HCT116 (cell line): ENCODE results near the gene GOLT1B. TPM values are rescaled to one million over a fixed set of nuclear protein-coding genes. Genes with fewer than 3 reads are reported as not detected.

Experiments used
- ATAC-seq: fragments of 200-7000 bp; cut with Tn5 transposase; 2 replicates; pipeline ENCODE4 v1.9.1; 2020; ENCODE audit warnings: mild to moderate bottlenecking, moderate library complexity
- BruUV-seq: library from RNA; stranded (reverse); fragments of 400-500 nt; replicated peaks from 2 replicates; lab custom pipeline; 2021; lab: Mats Ljungman, UMichigan
- CTCF ChIA-PET: fragments of 300-600 bp; sonication (Branson Sonifier 250); formaldehyde crosslinking; loops from one replicate; lab custom pipeline; 2021; ENCODE audit warnings: antibody characterized with exemption; lab: Charles Lee
- POLR2A ChIA-PET: fragments of 300-600, 350-600 bp; sonication (Branson Sonifier 250); formaldehyde crosslinking; loops from one replicate; lab custom pipeline; 2021; ENCODE audit warnings: antibody characterized with exemption; lab: Charles Lee
- RAD21 ChIA-PET, 2 experiments: fragments of 300-600 bp; sonication (Branson Sonifier 250); formaldehyde crosslinking; loops; one replicate each; lab custom pipeline; 2023; ENCODE audit warnings: low total read pairs in 2 of 2; ENCODE audit not compliant: uncharacterized antibody in 2 of 2, unreplicated experiment in 2 of 2, low non-redundant PET in 1 of 2; lab: Charles Lee
- DNase-seq: peaks from one replicate; pipeline ENCODE4 v3.0.0-alpha.2; 2010; ENCODE audit warnings: low read depth, low spot score
- H2AFZ ChIP-seq: fragments of 200-600 bp; shearing (Covaris generic), sonication (generic); 2 replicates; pipeline ENCODE4 v1.6.1; 2017; ENCODE audit warnings: low read depth, mixed run types, mixed read lengths, antibody characterized with exemption, low read length; ENCODE audit not compliant: poor library complexity, severe bottlenecking
- H3K27ac ChIP-seq: 2 replicates; pipeline ENCODE4 v1.5.1; 2012; ENCODE audit warnings: low read depth, low read length
- H3K27me3 ChIP-seq: fragments of 200-600 bp; sonication (generic); 2 replicates; pipeline ENCODE4 v1.6.1; 2016; ENCODE audit warnings: mixed run types, low read length, mixed read lengths; ENCODE audit not compliant: insufficient read depth
- H3K36me3 ChIP-seq, 2 experiments: fragments of 200-500 bp in 1 of 2; fragments of 200-600 bp in 1 of 2; sonication (Bioruptor generic) in 1 of 2; sonication (generic) in 1 of 2; 2 replicates each; pipeline versions ENCODE4 v1.5.1 to v1.6.1; 2014 to 2016; ENCODE audit warnings: low read length in 2 of 2, inconsistent platforms in 1 of 2, mixed read lengths in 1 of 2, mixed run types in 1 of 2; ENCODE audit not compliant: insufficient read depth in 2 of 2, control insufficient read depth in 1 of 2
- H3K4me1 ChIP-seq, 2 experiments: fragments of 200-600 bp in 1 of 2; sonication (generic) in 1 of 2; 2 replicates each; pipeline versions ENCODE4 v1.5.1 to v1.6.1; 2012 to 2017; ENCODE audit warnings: low read length in 2 of 2, inconsistent platforms in 1 of 2, mild to moderate bottlenecking in 1 of 2, mixed read lengths in 1 of 2, mixed run types in 1 of 2, moderate library complexity in 1 of 2; ENCODE audit not compliant: insufficient read depth in 2 of 2, control insufficient read depth in 1 of 2
- H3K4me2 ChIP-seq: fragments of 200-600 bp; sonication (generic); 2 replicates; pipeline ENCODE4 v1.6.1; 2017; ENCODE audit warnings: mixed run types, low read length, mixed read lengths
- H3K4me3 ChIP-seq, 2 experiments: fragments of 200-600 bp in 1 of 2; sonication (generic) in 1 of 2; replicated peaks in 1 of 2; 2 replicates each; pipeline ENCODE4 v1.5.1; 2011 to 2016; ENCODE audit warnings: low read length in 2 of 2, control low read depth in 1 of 2, low read depth in 1 of 2, mild to moderate bottlenecking in 1 of 2, mixed read lengths in 1 of 2, mixed run types in 1 of 2
- H3K79me2 ChIP-seq: fragments of 200-600 bp; sonication (generic); 2 replicates; pipeline ENCODE4 v1.6.1; 2017; ENCODE audit warnings: mild to moderate bottlenecking, mixed run types, low read length, moderate library complexity, mixed read lengths; ENCODE audit not compliant: insufficient read depth
- H3K9ac ChIP-seq: fragments of 200-600 bp; sonication (generic); 2 replicates; pipeline ENCODE4 v1.6.1; 2016; ENCODE audit warnings: low read length, mixed read lengths
- H3K9me2 ChIP-seq: fragments of 200-600 bp; sonication (generic), shearing (Covaris generic); 2 replicates; pipeline ENCODE4 v1.6.1; 2017; ENCODE audit warnings: mixed run types, mild to moderate bottlenecking, moderate library complexity; ENCODE audit not compliant: insufficient read depth
- H3K9me3 ChIP-seq, 2 experiments: fragments of 200-500 bp in 1 of 2; fragments of 200-600 bp in 1 of 2; sonication (Bioruptor generic) in 1 of 2; sonication (generic) in 1 of 2; 2 replicates each; pipeline ENCODE4 v1.6.1; 2014 to 2017; ENCODE audit warnings: low read length in 2 of 2, mixed read lengths in 2 of 2, inconsistent platforms in 1 of 2, low read depth in 1 of 2, mild to moderate bottlenecking in 1 of 2, mixed run types in 1 of 2, moderate library complexity in 1 of 2; ENCODE audit not compliant: control insufficient read depth in 1 of 2, insufficient read depth in 1 of 2
- H4K20me1 ChIP-seq: fragments of 200-600 bp; sonication (generic), shearing (Covaris generic); 2 replicates; pipeline ENCODE4 v1.6.1; 2017; ENCODE audit warnings: mixed run types, mild to moderate bottlenecking, moderate library complexity; ENCODE audit not compliant: insufficient read depth
- CEBPB ChIP-seq: IDR thresholded peaks from 2 replicates; pipeline ENCODE4 v1.6.1; 2012; ENCODE audit warnings: low read depth
- CTCF ChIP-seq, 3 experiments: fragments of 200-600 bp in 1 of 3; sonication (generic) in 1 of 3; IDR thresholded peaks in 2 of 3; conservative IDR thresholded peaks in 1 of 3; 2 replicates each; pipeline ENCODE4 v1.5.1; 2012 to 2017; ENCODE audit warnings: low read depth in 2 of 3, low read length in 2 of 3, antibody characterized with exemption in 1 of 3, borderline replicate concordance in 1 of 3, control low read depth in 1 of 3, mild to moderate bottlenecking in 1 of 3, mixed read lengths in 1 of 3, mixed run types in 1 of 3, moderate library complexity in 1 of 3; ENCODE audit not compliant: insufficient read depth in 1 of 3
- MAX ChIP-seq: IDR thresholded peaks from 2 replicates; pipeline ENCODE4 v1.6.1; 2012
- POLR2A ChIP-seq: IDR thresholded peaks from 2 replicates; pipeline ENCODE4 v1.7.0; 2011; ENCODE audit warnings: borderline replicate concordance; ENCODE audit not compliant: insufficient read depth, insufficient read length; ENCODE audit errors: extremely low read depth
- POLR2AphosphoS5 ChIP-seq: IDR thresholded peaks from 2 replicates; pipeline ENCODE4 v1.6.1; 2011; ENCODE audit warnings: mild to moderate bottlenecking, low read depth, low read length, moderate library complexity
- REST ChIP-seq: IDR thresholded peaks from 2 replicates; pipeline ENCODE4 v1.6.1; 2012; ENCODE audit warnings: low read depth
- SP1 ChIP-seq: IDR thresholded peaks from 2 replicates; pipeline ENCODE4 v1.6.1; 2012; ENCODE audit warnings: low read depth
- SRF ChIP-seq: IDR thresholded peaks from 2 replicates; pipeline ENCODE4 v1.6.1; 2012; ENCODE audit warnings: low read depth
- TCF7L2 ChIP-seq: IDR thresholded peaks from 2 replicates; pipeline ENCODE4 v1.7.0; 2011; ENCODE audit warnings: borderline replicate concordance, inconsistent platforms; ENCODE audit not compliant: insufficient read depth, insufficient read length; ENCODE audit errors: extremely low read depth
- YY1 ChIP-seq: IDR thresholded peaks from 2 replicates; pipeline ENCODE4 v1.6.1; 2011; ENCODE audit warnings: low read length, low read depth, moderate library complexity, mild to moderate bottlenecking; ENCODE audit not compliant: insufficient replicate concordance; ENCODE audit errors: extremely low read depth
- ZFX ChIP-seq: fragments of 450-650 bp; IDR thresholded peaks from 2 replicates; pipeline ENCODE4 v1.6.1; 2017
- intact Hi-C: fragments of 100-400 bp; cut with micrococcal nuclease; formaldehyde crosslinking; loops from 2 replicates; pipeline ENCODE4 v1.10.0; 2022
- total RNA-seq: library from RNA; stranded (reverse); gene quantifications from one replicate; pipeline ENCODE4 v1.2.1, GENCODE V29; 2021; ENCODE audit not compliant: unreplicated experiment

Gene GOLT1B
- total RNA-seq, 1 experiment from 2014 or later = 43.5 TPM

- CTCF ChIA-PET = no interaction called here
- no peaks in the 10 kb centered on the region for H3K79me2 ChIP-seq
- no peaks in the 10 kb centered on the region for H3K36me3 ChIP-seq
- TF ChIP-seq POLR2A (no peak), CEBPB (no peak), REST (no peak), SP1 (no peak), TCF7L2 (no peak), SRF (no peak), YY1 (no peak), POLR2AphosphoS5 (no peak), CTCF (IDR thresholded peaks at IDR 0.05 in 2 of 3, conservative IDR thresholded peaks at IDR 0.05 in 1 of 3; ENCODE audit: borderline replicate concordance in 1 of 3, insufficient read depth in 1 of 3, low read depth in 2 of 3, low read length in 2 of 3) (no peak), MAX (no peak), ZFX (no peak)
- TF ChIP-seq, all 23 proteins: peak for 0
- ChIA-PET RAD21 (no interaction called here), POLR2A (no interaction called here)
- intact Hi-C loops = no loop called here
- Histone ChIP-seq H3K27ac (no peak overlapping the region), H3K9me2 (no peaks in the 10 kb centered on the region), H4K20me1 (no peaks in the 10 kb centered on the region), H3K4me3 (no peak overlapping the region), H3K4me2 (no peak overlapping the region), H3K4me1 (no peaks in the 10 kb centered on the region), H3K27me3 (no peaks in the 10 kb centered on the region), H2AFZ (no peak overlapping the region), H3K9ac (no peak overlapping the region), H3K9me3 (no peaks in the 10 kb centered on the region)
- no TSS peak for BruUV-seq
- no peak for DNase-seq
- ATAC-seq = no peak
Observed at GRCh38 chr12:21566907-21567394, 65.4 kb downstream of the GOLT1B start.

Other genes with a start within 250 kb of the GOLT1B start
- 0.49 TPM for gene SLCO1A2, start 166.9 kb upstream of the GOLT1B start, total RNA-seq
- not detected for gene IAPP, start 128.9 kb upstream of the GOLT1B start, total RNA-seq
- 17.3 TPM for gene PYROXD1, start 64.1 kb upstream of the GOLT1B start, total RNA-seq
- gene RECQL, start 154 bp upstream of the GOLT1B start, total RNA-seq = 21.3 TPM
- 0.76 TPM for gene SPX, start 24.5 kb downstream of the GOLT1B start, total RNA-seq
- gene GYS2, start 103.1 kb downstream of the GOLT1B start, total RNA-seq = not detected
- gene LDHB, start 156.1 kb downstream of the GOLT1B start, total RNA-seq = 1,454 TPM